RWPE1 (cell line): ENCODE data around the gene SSX4B.
"Not testable (repeated sequence)": the region's sequence is repeated elsewhere in the genome, so short reads cannot be mapped to it uniquely, and the experiment has no call there.

ENCODE experiments used
- CTCF ChIA-PET: fragments of 350-600 bp; sonication (Branson Sonifier 250); formaldehyde crosslinking; extraction: SDS; loops from one replicate; lab custom pipeline; 2021; lab: Yijun Ruan, JAX
- POLR2A ChIA-PET: fragments of 400-600 bp; formaldehyde crosslinking; extraction: SDS; loops from one replicate; lab custom pipeline; 2020; ENCODE audit warnings: antibody characterized with exemption; ENCODE audit not compliant: low non-redundant PET; lab: Yijun Ruan, JAX
- DNase-seq: peaks from one replicate; pipeline ENCODE4 v3.0.0; 2012; ENCODE audit warnings: low spot score
- H3K27ac ChIP-seq: fragments of 450-650 bp; 2 replicates; pipeline ENCODE4 v1.5.1; 2017
- TF ChIP-seq, protein P1 (sequence below): fragments of 450-650 bp; conservative IDR thresholded peaks from 2 replicates; pipeline ENCODE4 v1.5.1; 2017; ENCODE audit warnings: low read depth, mild to moderate bottlenecking

Gene SSX4B, protein sequence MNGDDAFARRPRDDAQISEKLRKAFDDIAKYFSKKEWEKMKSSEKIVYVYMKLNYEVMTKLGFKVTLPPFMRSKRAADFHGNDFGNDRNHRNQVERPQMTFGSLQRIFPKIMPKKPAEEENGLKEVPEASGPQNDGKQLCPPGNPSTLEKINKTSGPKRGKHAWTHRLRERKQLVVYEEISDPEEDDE

GRCh38 chrX:48411860-48412259, at the start of gene SSX4B:
TSS of gene SSX4B (minus strand) at chrX:48411960. CDS start at chrX:48411372, 588 bp downstream.
- H3K27ac ChIP-seq, POLR2A ChIA-PET, DNase-seq, CTCF ChIA-PET: not testable (repeated sequence)

DNA sequence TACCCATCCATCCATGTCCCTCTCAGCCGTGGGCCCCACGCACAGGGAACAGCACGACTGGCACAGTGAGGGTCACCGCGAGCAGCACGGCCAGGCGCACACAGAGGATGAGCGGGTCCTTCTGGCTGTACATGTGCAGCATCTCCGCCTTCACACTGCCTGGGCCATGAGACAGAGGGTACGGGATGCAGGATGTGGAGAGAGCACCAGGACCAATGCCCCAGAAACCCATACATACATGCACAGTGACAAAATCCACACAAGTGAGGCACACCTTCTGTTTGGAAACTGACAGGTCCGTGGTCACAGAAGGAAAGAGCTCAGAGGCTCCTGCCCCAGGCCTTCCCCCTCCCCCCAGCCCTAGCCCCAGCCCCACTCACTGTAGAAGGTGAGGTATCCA, 48.8 kb upstream of the SSX4B start:
- peak overlapping the region; percentile 84 for H3K27ac ChIP-seq
- CTCF ChIA-PET, result no interaction called here
- no peak for DNase-seq
- TF ChIP-seq, protein P1, sequence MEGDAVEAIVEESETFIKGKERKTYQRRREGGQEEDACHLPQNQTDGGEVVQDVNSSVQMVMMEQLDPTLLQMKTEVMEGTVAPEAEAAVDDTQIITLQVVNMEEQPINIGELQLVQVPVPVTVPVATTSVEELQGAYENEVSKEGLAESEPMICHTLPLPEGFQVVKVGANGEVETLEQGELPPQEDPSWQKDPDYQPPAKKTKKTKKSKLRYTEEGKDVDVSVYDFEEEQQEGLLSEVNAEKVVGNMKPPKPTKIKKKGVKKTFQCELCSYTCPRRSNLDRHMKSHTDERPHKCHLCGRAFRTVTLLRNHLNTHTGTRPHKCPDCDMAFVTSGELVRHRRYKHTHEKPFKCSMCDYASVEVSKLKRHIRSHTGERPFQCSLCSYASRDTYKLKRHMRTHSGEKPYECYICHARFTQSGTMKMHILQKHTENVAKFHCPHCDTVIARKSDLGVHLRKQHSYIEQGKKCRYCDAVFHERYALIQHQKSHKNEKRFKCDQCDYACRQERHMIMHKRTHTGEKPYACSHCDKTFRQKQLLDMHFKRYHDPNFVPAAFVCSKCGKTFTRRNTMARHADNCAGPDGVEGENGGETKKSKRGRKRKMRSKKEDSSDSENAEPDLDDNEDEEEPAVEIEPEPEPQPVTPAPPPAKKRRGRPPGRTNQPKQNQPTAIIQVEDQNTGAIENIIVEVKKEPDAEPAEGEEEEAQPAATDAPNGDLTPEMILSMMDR, result no peak
- POLR2A ChIA-PET, result no interaction called here

- ChIA-PET CTCF (no interaction called here), POLR2A (no interaction called here)
- H3K27ac ChIP-seq, result peak overlapping the region; percentile 84
- TF ChIP-seq, protein P1, result no peak
- DNase-seq, result no peak
Measured at GRCh38 chrX:48460031-48460430, 48.3 kb upstream of the SSX4B start.

GRCh38 chrX:48459483-48459882, 47.7 kb upstream of the SSX4B start:
- CTCF ChIA-PET, result no interaction called here
- no peak for DNase-seq
- TF ChIP-seq, protein P1, result no peak
- POLR2A ChIA-PET, result no interaction called here
- peak overlapping the region; percentile 84 for H3K27ac ChIP-seq

- TF ChIP-seq, protein P1, result no peak
- CTCF ChIA-PET, result no interaction called here
- no peak for DNase-seq
- POLR2A ChIA-PET, result no interaction called here
- peak overlapping the region; percentile 84 for H3K27ac ChIP-seq
Measured at GRCh38 chrX:48458711-48459110, 47.0 kb upstream of the SSX4B start.

DNA sequence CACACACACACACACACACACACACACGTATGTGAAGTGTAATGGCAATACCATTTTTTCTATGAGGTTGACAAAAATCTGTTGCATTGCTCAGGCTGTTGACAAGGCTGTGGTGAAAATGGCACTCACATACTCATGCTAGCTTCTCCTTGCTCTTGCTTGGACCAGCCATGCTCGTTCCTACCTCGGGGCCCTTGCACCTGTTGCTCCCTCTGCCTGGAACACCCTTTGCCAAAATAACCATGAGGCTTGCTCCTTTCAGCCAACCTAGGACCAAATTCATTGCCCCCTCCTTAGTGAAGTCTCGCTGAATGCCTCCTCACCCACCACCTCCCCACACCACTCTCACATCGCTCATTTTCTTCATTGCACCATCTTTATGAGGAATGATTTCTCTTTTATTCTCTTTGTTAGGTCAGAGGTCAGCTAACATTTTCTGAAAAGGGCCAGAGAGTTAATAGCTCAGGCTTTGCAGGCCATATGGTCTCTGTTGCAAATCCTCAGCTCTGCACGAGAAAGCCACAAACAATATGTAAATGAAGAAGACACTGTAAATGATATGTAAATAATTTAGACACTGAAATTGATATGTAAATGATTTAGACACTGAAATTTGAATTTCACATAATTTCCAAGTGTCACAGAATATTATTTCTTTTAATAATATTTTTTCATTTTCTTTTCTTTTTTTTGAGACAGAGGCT, 45.0 kb upstream of the SSX4B start:
- CTCF ChIA-PET, result no interaction called here
- TF ChIP-seq, protein P1, result no peak
- H3K27ac ChIP-seq, result no peak overlapping the region
- POLR2A ChIA-PET, result no interaction called here
- DNase-seq, result no peak

DNA sequence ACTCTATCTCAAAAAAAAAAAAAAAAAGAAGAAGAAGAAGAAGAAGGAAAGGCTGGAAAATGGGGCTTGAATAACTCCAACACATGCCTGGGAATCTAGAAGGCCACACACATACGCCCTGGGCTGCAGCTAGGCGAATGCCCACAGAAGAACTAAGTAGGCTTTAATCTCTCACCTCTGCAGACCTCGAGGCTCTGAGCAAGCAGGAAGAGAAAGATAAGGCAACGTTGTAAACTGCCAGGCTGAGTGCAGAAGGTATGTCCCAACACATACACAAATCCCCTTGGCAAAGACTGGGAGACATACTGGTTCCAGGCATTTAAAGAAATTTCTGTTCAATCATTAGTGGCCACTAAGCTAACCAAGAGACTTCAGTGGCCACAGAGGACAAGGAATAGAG, 39.9 kb upstream of the SSX4B start:
- TF ChIP-seq, protein P1, result no peak
- H3K27ac ChIP-seq, result no peak overlapping the region
- ChIA-PET CTCF (interaction anchor here (0.6 kb wide), 1 partner anchor 101 kb away, joined by 3 read pairs; no protein-coding TSS in a partner anchor), POLR2A (no interaction called here)
- no peak for DNase-seq
